IMR-90 (cell line): Measurements from ENCODE around the gene LGI4. TPM values are rescaled to one million over a fixed set of nuclear protein-coding genes. Genes with fewer than 3 reads are reported as not detected.

Experiments used
- ATAC-seq: fragments of 200-7000 bp; cut with Tn5 transposase; 2 replicates; pipeline ENCODE4 v1.9.1; 2020; ENCODE audit warnings: low read depth, mild to moderate bottlenecking, moderate library complexity
- BruUV-seq: library from RNA; stranded (reverse); fragments of 400-500 nt; replicated peaks from 2 replicates; lab custom pipeline; 2021; lab: Mats Ljungman, UMichigan
- CTCF ChIA-PET: fragments of 300-600 bp; formaldehyde crosslinking; extraction: SDS; loops from one replicate; lab custom pipeline; 2021; ENCODE audit warnings: antibody characterized with exemption; lab: Yijun Ruan, JAX
- POLR2A ChIA-PET: fragments of 300-600 bp; sonication (Branson Sonifier 250); formaldehyde crosslinking; loops from one replicate; lab custom pipeline; 2022; ENCODE audit warnings: antibody characterized with exemption; ENCODE audit not compliant: unreplicated experiment; lab: Charles Lee
- DNase-seq: peaks from one replicate; pipeline ENCODE4 v3.0.0; 2013
- H2AFZ ChIP-seq: replicated peaks from 2 replicates; pipeline ENCODE3; 2013; ENCODE audit warnings: low read length, mild to moderate bottlenecking; ENCODE audit not compliant: poor library complexity
- H2AK5ac ChIP-seq: 2 replicates; pipeline ENCODE4 v1.6.1; 2013; ENCODE audit warnings: low read depth, low read length, inconsistent platforms
- H2AK9ac ChIP-seq: replicated peaks from 2 replicates; pipeline ENCODE3; 2013; ENCODE audit warnings: mild to moderate bottlenecking, low read depth, low read length, moderate library complexity; ENCODE audit not compliant: poor library complexity
- H2BK120ac ChIP-seq: 2 replicates; pipeline ENCODE4 v1.6.1; 2013; ENCODE audit warnings: low read depth, low read length, inconsistent platforms
- H2BK15ac ChIP-seq: 3 replicates; pipeline ENCODE4 v1.6.1; 2013; ENCODE audit warnings: low read depth, low read length, inconsistent platforms
- H2BK20ac ChIP-seq: 2 replicates; pipeline ENCODE4 v1.6.1; 2013; ENCODE audit warnings: low read depth, mild to moderate bottlenecking, inconsistent platforms, low read length, moderate library complexity
- H2BK5ac ChIP-seq: 2 replicates; pipeline ENCODE4 v1.6.1; 2013; ENCODE audit warnings: mild to moderate bottlenecking, low read depth, low read length, inconsistent platforms; ENCODE audit not compliant: poor library complexity, severe bottlenecking
- H3K14ac ChIP-seq: replicated peaks from 2 replicates; pipeline ENCODE4 v1.6.1; 2013; ENCODE audit warnings: low read depth, low read length, inconsistent platforms
- H3K18ac ChIP-seq: 2 replicates; pipeline ENCODE4 v1.6.1; 2013; ENCODE audit warnings: low read depth, low read length, control low read depth
- H3K23ac ChIP-seq: 2 replicates; pipeline ENCODE4 v1.6.1; 2013; ENCODE audit warnings: low read depth, low read length, inconsistent platforms
- H3K27ac ChIP-seq: 2 replicates; pipeline ENCODE4 v1.5.1; 2013; ENCODE audit warnings: mild to moderate bottlenecking, control low read depth, low read length; ENCODE audit not compliant: insufficient read depth
- H3K27me3 ChIP-seq: 2 replicates; pipeline ENCODE4 v1.6.1; 2013; ENCODE audit warnings: low read length; ENCODE audit not compliant: control insufficient read depth, insufficient read depth
- H3K36me3 ChIP-seq: 2 replicates; pipeline ENCODE4 v1.6.1; 2013; ENCODE audit warnings: low read length, mixed read lengths; ENCODE audit not compliant: control insufficient read depth, insufficient read depth
- H3K4ac ChIP-seq: 2 replicates; pipeline ENCODE4 v1.6.1; 2013; ENCODE audit warnings: low read depth, low read length, inconsistent platforms
- H3K4me1 ChIP-seq: 2 replicates; pipeline ENCODE4 v1.6.1; 2013; ENCODE audit warnings: low read length, mixed read lengths; ENCODE audit not compliant: control insufficient read depth, insufficient read depth
- H3K4me2 ChIP-seq: 2 replicates; pipeline ENCODE4 v1.6.1; 2013; ENCODE audit warnings: low read depth, mild to moderate bottlenecking, control low read depth, low read length, moderate library complexity
- H3K4me3 ChIP-seq: 2 replicates; pipeline ENCODE4 v1.5.1; 2013; ENCODE audit warnings: low read depth, mild to moderate bottlenecking, control low read depth, low read length, moderate library complexity; ENCODE audit not compliant: insufficient read depth
- H3K56ac ChIP-seq: 2 replicates; pipeline ENCODE4 v1.6.1; 2013; ENCODE audit warnings: low read length, inconsistent platforms; ENCODE audit not compliant: insufficient read depth; ENCODE audit errors: extremely low read depth
- H3K79me1 ChIP-seq, 2 experiments: 2 replicates each; pipeline ENCODE4 v1.6.1; 2013; ENCODE audit warnings: low read length in 2 of 2, inconsistent platforms in 1 of 2, low read depth in 1 of 2
- H3K9ac ChIP-seq: 2 replicates; pipeline ENCODE4 v1.6.1; 2013; ENCODE audit warnings: low read depth, low read length, control low read depth
- H3K9me1 ChIP-seq: 2 replicates; pipeline ENCODE4 v1.6.1; 2013; ENCODE audit warnings: low read length, inconsistent platforms; ENCODE audit not compliant: insufficient read depth
- H3K9me3 ChIP-seq: 2 replicates; pipeline ENCODE4 v1.6.1; 2013; ENCODE audit warnings: low read length; ENCODE audit not compliant: control insufficient read depth, insufficient read depth
- H4K20me1 ChIP-seq: 2 replicates; pipeline ENCODE4 v1.6.1; 2013; ENCODE audit warnings: low read length, inconsistent platforms; ENCODE audit not compliant: insufficient read depth
- H4K5ac ChIP-seq: 2 replicates; pipeline ENCODE4 v1.6.1; 2013; ENCODE audit warnings: mild to moderate bottlenecking, low read depth, low read length, control low read depth
- H4K8ac ChIP-seq, 2 experiments: 2 replicates each; pipeline ENCODE4 v1.6.1; 2013; ENCODE audit warnings: low read depth in 2 of 2, low read length in 2 of 2, control low read depth in 1 of 2, inconsistent platforms in 1 of 2
- H4K91ac ChIP-seq: 2 replicates; pipeline ENCODE4 v1.6.1; 2013; ENCODE audit warnings: low read depth, low read length, inconsistent platforms; ENCODE audit not compliant: insufficient read depth
- CHD1 ChIP-seq: IDR thresholded peaks from 2 replicates; pipeline ENCODE4 v1.6.1; 2012; ENCODE audit warnings: low read depth, low read length, improper control_type of control experiment
- MAZ ChIP-seq: IDR thresholded peaks from 2 replicates; pipeline ENCODE4 v1.6.1; 2012; ENCODE audit warnings: low read depth, mild to moderate bottlenecking, low read length, improper control_type of control experiment, moderate library complexity, borderline replicate concordance
- MXI1 ChIP-seq: IDR thresholded peaks from 2 replicates; pipeline ENCODE4 v1.6.1; 2012; ENCODE audit warnings: low read depth, mild to moderate bottlenecking, low read length, moderate library complexity, borderline replicate concordance
- POLR2A ChIP-seq: IDR thresholded peaks from 2 replicates; pipeline ENCODE4 v1.6.1; 2012; ENCODE audit warnings: mild to moderate bottlenecking, low read depth, low read length
- RAD21 ChIP-seq: IDR thresholded peaks from 2 replicates; pipeline ENCODE4 v1.6.1; 2012; ENCODE audit warnings: low read length, improper control_type of control experiment
- RCOR1 ChIP-seq: IDR thresholded peaks from 2 replicates; pipeline ENCODE4 v1.6.1; 2012; ENCODE audit warnings: mild to moderate bottlenecking, low read length, improper control_type of control experiment; ENCODE audit not compliant: insufficient replicate concordance
- WGBS, 2 experiments: methylation state at CpG; one replicate each; pipeline versions ENCODE4 v1.1.5 to v1.1.7; 2013; ENCODE audit warnings: missing lambda C conversion rate in 2 of 2; ENCODE audit not compliant: insufficient read length in 1 of 2; ENCODE audit errors: extremely low coverage in 2 of 2; 5-methylcytosine and 5-hydroxymethylcytosine counted together
- dilution Hi-C: fragments of 300-500 bp; cut with HindIII; formaldehyde crosslinking; loops from one replicate; pipeline ENCODE4 v1.14.3; 2018; ENCODE audit warnings: low sequenced_read_pairs; ENCODE audit not compliant: unreplicated experiment
- in situ Hi-C: fragments of 300-500 bp; cut with MboI; formaldehyde crosslinking; loops from 3 replicates; pipeline ENCODE4 v1.14.3; 2019; ENCODE audit warnings: low sequenced_read_pairs, inconsistent platforms, mixed read lengths
- intact Hi-C: fragments of 100-400 bp; cut with micrococcal nuclease; formaldehyde crosslinking; loops from 2 replicates; pipeline ENCODE4 v1.10.0; 2022
- polyA plus RNA-seq, 3 experiments: library from polyadenylated mRNA; depleted of rRNA; stranded (reverse); fragments of >200 nt; gene quantifications; 2 replicates each; pipeline ENCODE4 v1.2.3, GENCODE V29; 2012; ENCODE audit warnings: low replicate concordance in 1 of 3
- total RNA-seq: library from RNA; depleted of rRNA; stranded (reverse); fragments of >200 nt; gene quantifications from 2 replicates; pipeline ENCODE4 v1.2.3, GENCODE V29; 2012

LGI4 gene
- total and polyA plus RNA-seq, 2 of the 4 experiments (the other 2 are of a cell fraction), result 0.10 TPM; not detected in 1

DNA sequence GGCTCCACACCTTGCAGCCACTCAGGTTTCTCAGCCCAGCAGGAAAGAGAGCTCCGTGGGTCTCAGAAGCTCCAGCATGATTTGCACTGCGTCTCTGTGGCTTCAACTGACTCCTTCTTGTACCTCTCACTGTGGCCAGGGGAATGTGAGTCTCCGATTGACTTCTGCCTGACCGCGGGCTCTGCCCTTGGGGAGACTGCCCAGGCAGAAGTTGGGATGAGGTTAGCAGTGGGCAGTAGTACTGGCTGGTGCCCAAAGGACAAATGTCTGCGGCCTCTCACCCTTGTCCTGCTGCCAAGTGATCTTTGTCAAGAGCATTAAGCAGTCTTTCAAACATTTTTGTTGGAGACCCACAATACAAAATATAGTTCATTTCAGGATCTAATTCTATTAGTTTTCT is 53.7 kb downstream of the LGI4 start:
- no CpG with 5 or more reads among the region's 6 CpGs for WGBS, 2 experiments
- no peak overlapping the region for H3K4me2 ChIP-seq
- in situ Hi-C loops (no loop called here), intact Hi-C loops (no loop called here), dilution Hi-C loops (no loop called here)
- no peaks in the 10 kb centered on the region for H3K9me1 ChIP-seq
- H4K8ac ChIP-seq, result no peak overlapping the region
- ATAC-seq (no peak), DNase-seq (no peak)
- no peaks in the 10 kb centered on the region for H3K36me3 ChIP-seq
- no peaks in the 10 kb centered on the region for H4K20me1 ChIP-seq
- H2AK5ac ChIP-seq, result no peak overlapping the region
- no peaks in the 10 kb centered on the region; the same call in 1 of the 2 replicates for H3K9me3 ChIP-seq
- no peak overlapping the region for H3K14ac ChIP-seq
- ChIA-PET CTCF (no interaction called here), POLR2A (interaction anchor here (0.5 kb wide), 1 partner anchor 207 kb away, joined by 3 read pairs; no protein-coding TSS in a partner anchor)
- H2BK120ac ChIP-seq, result no peak overlapping the region
- peaks cover 9% of the 10 kb centered on the region for H3K27me3 ChIP-seq
- H3K4me3 ChIP-seq, result no peak overlapping the region
- H2BK15ac ChIP-seq, result no peak overlapping the region
- TF ChIP-seq CHD1, result no peak
- TF ChIP-seq MXI1, result no peak
- TF ChIP-seq POLR2A, result no peak
- TF ChIP-seq RAD21, result no peak
- TF ChIP-seq RCOR1, result no peak
- TF ChIP-seq MAZ, result no peak
- no peaks in the 10 kb centered on the region for H3K4me1 ChIP-seq
- H4K91ac ChIP-seq, result no peak overlapping the region
- H3K4ac ChIP-seq, result no peak overlapping the region
- no peak overlapping the region for H3K18ac ChIP-seq
- no peak overlapping the region for H3K9ac ChIP-seq
- no peaks in the 10 kb centered on the region for H3K79me1 ChIP-seq
- no peak overlapping the region for H2AFZ ChIP-seq
- no peak overlapping the region for H4K5ac ChIP-seq
- no peak overlapping the region for H2AK9ac ChIP-seq
- H3K27ac ChIP-seq, result no peak overlapping the region
- H2BK20ac ChIP-seq, result no peak overlapping the region
- no peak overlapping the region for H3K56ac ChIP-seq
- H2BK5ac ChIP-seq, result no peak overlapping the region
- no TSS peak for BruUV-seq
- H3K23ac ChIP-seq, result no peak overlapping the region
